Mesothelial cell of epicardium (in vitro differentiated cells): Measurements from ENCODE around the gene S100A14. TPM values are rescaled to one million over a fixed set of nuclear protein-coding genes. Genes with fewer than 3 reads are reported as not detected.

Source experiments
- DNase-seq, 2 experiments: peaks; one replicate each; pipeline ENCODE4 v3.0.0; 2021; ENCODE audit warnings: low spot score in 2 of 2; ENCODE audit not compliant: unreplicated experiment in 2 of 2
- H3K27ac Mint-ChIP-seq: 2 replicates; pipeline ENCODE4 v1.8.0; 2021; ENCODE audit warnings: mixed read lengths
- H3K27me3 Mint-ChIP-seq: 2 replicates; pipeline ENCODE4 v1.8.0; 2021; ENCODE audit warnings: low read depth, mixed read lengths
- H3K36me3 Mint-ChIP-seq: 2 replicates; pipeline ENCODE4 v1.8.0; 2021; ENCODE audit warnings: mixed read lengths
- H3K4me1 Mint-ChIP-seq: 2 replicates; pipeline ENCODE4 v1.8.0; 2021; ENCODE audit warnings: mixed read lengths
- H3K4me3 Mint-ChIP-seq: 2 replicates; pipeline ENCODE4 v1.8.0; 2021; ENCODE audit warnings: mild to moderate bottlenecking, moderate library complexity, mixed read lengths
- H3K9me3 Mint-ChIP-seq: 2 replicates; pipeline ENCODE4 v1.8.0; 2021; ENCODE audit warnings: mixed read lengths
- CTCF ChIP-seq: fragments of 200-600 bp; sonication (generic); IDR thresholded peaks from one replicate; pipeline ENCODE4 v1.5.0; 2021; ENCODE audit warnings: antibody characterized with exemption; ENCODE audit not compliant: unreplicated experiment
- total RNA-seq: library from RNA; stranded (reverse); gene quantifications from 3 replicates; pipeline ENCODE4 v1.2.1, GENCODE V29; 2021

Gene S100A14
- total RNA-seq, 1 donor from 2014 or later = 8.5 TPM

- H3K9me3 Mint-ChIP-seq = no peaks in the 10 kb centered on the region
- H3K36me3 Mint-ChIP-seq = peaks cover 11% of the 10 kb centered on the region
- H3K4me3 Mint-ChIP-seq = peak within 1 kb of the TSS; percentile 80
- peak; percentile 18 for TF ChIP-seq CTCF
- no peaks in the 10 kb centered on the region for H3K27me3 Mint-ChIP-seq
- H3K4me1 Mint-ChIP-seq = peaks cover 44% of the 10 kb centered on the region
- DNase-seq = no peak
- H3K27ac Mint-ChIP-seq = peak within 1 kb of the TSS; percentile 97
These were observed 11.8 kb upstream of the S100A14 start, which contains the start of gene S100A1 for GRCh38 chr1:153627715-153628626. TSS of gene S100A1 (plus strand) at chr1:153628434. CDS start at chr1:153630522, 2,088 bp downstream.

- H3K27me3 Mint-ChIP-seq = no peaks in the 10 kb centered on the region
- H3K27ac Mint-ChIP-seq = peak within 1 kb of the TSS; percentile 97
- DNase-seq = peak; percentile 60 to 81
- peak within 1 kb of the TSS; percentile 80 for H3K4me3 Mint-ChIP-seq
- H3K4me1 Mint-ChIP-seq = peaks cover 44% of the 10 kb centered on the region
- TF ChIP-seq CTCF = peak; percentile 62
- H3K36me3 Mint-ChIP-seq = peaks cover 16% of the 10 kb centered on the region
- no peaks in the 10 kb centered on the region for H3K9me3 Mint-ChIP-seq
These were observed 11.0 kb upstream of the S100A14 start, which contains the start of gene S100A13 for GRCh38 chr1:153626904-153627714. TSS of gene S100A13 (minus strand) at chr1:153627505. CDS start at chr1:153626472, 1,033 bp downstream.

- no peak for TF ChIP-seq CTCF
- peaks cover 15% of the 10 kb centered on the region for H3K36me3 Mint-ChIP-seq
- H3K4me3 Mint-ChIP-seq = peak overlapping the region; percentile 80
- peaks cover 44% of the 10 kb centered on the region for H3K4me1 Mint-ChIP-seq
- no peaks in the 10 kb centered on the region for H3K9me3 Mint-ChIP-seq
- DNase-seq = no peak
- H3K27me3 Mint-ChIP-seq = no peaks in the 10 kb centered on the region
- H3K27ac Mint-ChIP-seq = peak overlapping the region; percentile 97
These were observed 10.4 kb upstream of the S100A14 start for GRCh38 chr1:153626477-153626903.

- Mint-ChIP-seq H3K4me3 (peak overlapping the region; percentile 80), H3K9me3 (no peaks in the 10 kb centered on the region), H3K4me1 (peaks cover 43% of the 10 kb centered on the region), H3K36me3 (peaks cover 22% of the 10 kb centered on the region), H3K27me3 (no peaks in the 10 kb centered on the region), H3K27ac (peak overlapping the region; percentile 21)
- no peak for DNase-seq
- TF ChIP-seq CTCF = no peak
These were observed 9.0 kb upstream of the S100A14 start for GRCh38 chr1:153624965-153625611.

- Mint-ChIP-seq H3K4me3 (no peak overlapping the region), H3K9me3 (no peaks in the 10 kb centered on the region), H3K4me1 (peaks cover 39% of the 10 kb centered on the region), H3K27me3 (no peaks in the 10 kb centered on the region), H3K27ac (no peak overlapping the region), H3K36me3 (peaks cover 33% of the 10 kb centered on the region)
- no peak for DNase-seq
- no peak for TF ChIP-seq CTCF
These were observed 7.0 kb upstream of the S100A14 start for GRCh38 chr1:153623101-153623500.
